ENCODE results near the gene NTN3. TPM values are rescaled to one million over a fixed set of nuclear protein-coding genes. Genes with fewer than 3 reads are reported as not detected.

Gene NTN3
- polyA plus RNA-seq, 2 of the 4 experiments (the other 2 are of a cell fraction), result not detected

- no peak overlapping the region for H3K4me2 ChIP-seq
- ChIA-PET CTCF (interaction anchor here (0.6 to 6.4 kb wide), 51 partner anchors 12 to 348 kb away, joined by 3 to 98 read pairs (median 4); partner anchors contain the start of genes ABCA3, AMDHD2, ATP6V0C and CCNF), POLR2A (interaction anchor here (0.6 kb wide), 1 partner anchor 262 kb away, joined by 3 read pairs; no protein-coding TSS in a partner anchor)
- ATAC-seq, result peak; percentile 57 to 63
- no peak for DNase-seq (ENCODE audit: low read depth in 1 of 2, low spot score in 1 of 2)
- no peak for FAIRE-seq
- H3K4me1 ChIP-seq, result peaks cover 28% of the 10 kb centered on the region
- no peak overlapping the region for H3K4me3 ChIP-seq
- WGBS (ENCODE audit: missing lambda C conversion rate), result 81% methylated on average over 19 of the region's 20 CpGs
- TF ChIP-seq ZC3H11A (IDR thresholded peaks at IDR 0.05), result no peak
- H3K9me3 ChIP-seq, result no peaks in the 10 kb centered on the region
- H3K27ac ChIP-seq, result no peak overlapping the region
These were observed 29.4 kb downstream of the NTN3 start for GRCh38 chr16:2500430-2500917.

- POLR2A ChIA-PET, result interaction anchor here (0.9 to 1.1 kb wide), 4 partner anchors 11 to 536 kb away, joined by 3 to 4 read pairs (median 3); partner anchors contain the start of genes ECI1 and RPS2
- H3K27ac ChIP-seq, result peak overlapping the region; percentile 36 to 65; a peak in 3 of 6 replicates
- no peaks in the 10 kb centered on the region for H3K9me3 ChIP-seq
- DNase-seq (ENCODE audit: low read depth in 1 of 2, low spot score in 1 of 2) (peak; percentile 82 to 83), ATAC-seq (peak; percentile 87 to 95), FAIRE-seq (no peak)
- CTCF ChIA-PET, result interaction anchor here (0.5 to 6.4 kb wide), 66 partner anchors 12 to 348 kb away, joined by 3 to 98 read pairs (median 4); partner anchors contain the start of genes ABCA3, AMDHD2, ATP6V0C and CCNF
- 85% methylated on average over 9 of the region's 23 CpGs for WGBS (ENCODE audit: missing lambda C conversion rate)
- H3K4me1 ChIP-seq, result peaks cover 28% of the 10 kb centered on the region
- peak overlapping the region; percentile 62 for H3K4me2 ChIP-seq
- no peak overlapping the region for H3K4me3 ChIP-seq
- TF ChIP-seq CTCF (IDR thresholded peaks at IDR 0.05), result peak; percentile 92
- TF ChIP-seq FOSB (CRISPR knock-in tag; IDR thresholded peaks at IDR 0.05), result no peak
- no peak for TF ChIP-seq ZC3H11A (IDR thresholded peaks at IDR 0.05)
- TF ChIP-seq CBX2 (IDR thresholded peaks at IDR 0.05; ENCODE audit: borderline replicate concordance, low read depth), result no peak
- no peak for TF ChIP-seq POLR2A (IDR thresholded peaks at IDR 0.05; ENCODE audit: low read length)
- no peak for TF ChIP-seq BCL3 (IDR thresholded peaks at IDR 0.05)
- TF ChIP-seq EHF (CRISPR knock-in tag; IDR thresholded peaks at IDR 0.05), result no peak
- TF ChIP-seq HOXB13 (CRISPR knock-in tag; IDR thresholded peaks at IDR 0.05; ENCODE audit: low read depth), result no peak
- no peak for TF ChIP-seq CHD2 (IDR thresholded peaks at IDR 0.05; ENCODE audit: low read length, partially characterized antibody)
- TF ChIP-seq MAX (IDR thresholded peaks at IDR 0.05), result peak; percentile 35; the same call in 1 of the 2 replicates
- no peak for TF ChIP-seq RARB (CRISPR knock-in tag; IDR thresholded peaks at IDR 0.05)
- peak; percentile 77 for TF ChIP-seq SMC3 (IDR thresholded peaks at IDR 0.05)
- TF ChIP-seq MYC (IDR thresholded peaks at IDR 0.05; ENCODE audit: borderline replicate concordance, low read length), result no peak
- TF ChIP-seq HES2 (IDR thresholded peaks at IDR 0.05), result no peak
- no peak for TF ChIP-seq ATOH8 (CRISPR knock-in tag; IDR thresholded peaks at IDR 0.05; ENCODE audit: low read depth)
- no peak for TF ChIP-seq HDAC2 (IDR thresholded peaks at IDR 0.05)
- TF ChIP-seq MAFK (IDR thresholded peaks at IDR 0.05; ENCODE audit: partially characterized antibody), result no peak
- TF ChIP-seq RAD21 (conservative IDR thresholded peaks at IDR 0.05 in 1 of 2, IDR thresholded peaks at IDR 0.05 in 1 of 2), result peak; percentile 93 to 95
- peak; percentile 17; the same call in 1 of the 2 replicates for TF ChIP-seq USF2 (IDR thresholded peaks at IDR 0.05)
- TF ChIP-seq NFE2L2 (conservative IDR thresholded peaks at IDR 0.05; ENCODE audit: low read length), result no peak
- no peak for TF ChIP-seq PHF8 (IDR thresholded peaks at IDR 0.05; ENCODE audit: borderline replicate concordance, low read depth)
- no peak for TF ChIP-seq SREBF2 (IDR thresholded peaks at IDR 0.05)
- no peak for TF ChIP-seq EHMT2 (IDR thresholded peaks at IDR 0.05; ENCODE audit: low read depth)
- TF ChIP-seq KDM1A (IDR thresholded peaks at IDR 0.05; ENCODE audit: low read depth), result no peak
- no peak for TF ChIP-seq HMGXB4 (CRISPR knock-in tag; IDR thresholded peaks at IDR 0.05; ENCODE audit: borderline replicate concordance)
- no peak for TF ChIP-seq PBX3 (IDR thresholded peaks at IDR 0.05)
- no peak for TF ChIP-seq JUN (IDR thresholded peaks at IDR 0.05)
These were observed 30.0 kb downstream of the NTN3 start for GRCh38 chr16:2500918-2501750.

Measured in A549 (cell line).